HUDEP-2 (cell line): ENCODE measurements around the gene LRRK1.
"Not testable (repeated sequence)": the region's sequence is repeated elsewhere in the genome, so short reads cannot be mapped to it uniquely, and the experiment has no call there.

Experiments
- DNase-seq, 76 experiments: peaks; one replicate each; lab custom pipeline; 2025; ENCODE audit not compliant: unreplicated experiment in 76 of 76; lab: John Stamatoyannopoulos, UW

The LRRK1 gene

DNA sequence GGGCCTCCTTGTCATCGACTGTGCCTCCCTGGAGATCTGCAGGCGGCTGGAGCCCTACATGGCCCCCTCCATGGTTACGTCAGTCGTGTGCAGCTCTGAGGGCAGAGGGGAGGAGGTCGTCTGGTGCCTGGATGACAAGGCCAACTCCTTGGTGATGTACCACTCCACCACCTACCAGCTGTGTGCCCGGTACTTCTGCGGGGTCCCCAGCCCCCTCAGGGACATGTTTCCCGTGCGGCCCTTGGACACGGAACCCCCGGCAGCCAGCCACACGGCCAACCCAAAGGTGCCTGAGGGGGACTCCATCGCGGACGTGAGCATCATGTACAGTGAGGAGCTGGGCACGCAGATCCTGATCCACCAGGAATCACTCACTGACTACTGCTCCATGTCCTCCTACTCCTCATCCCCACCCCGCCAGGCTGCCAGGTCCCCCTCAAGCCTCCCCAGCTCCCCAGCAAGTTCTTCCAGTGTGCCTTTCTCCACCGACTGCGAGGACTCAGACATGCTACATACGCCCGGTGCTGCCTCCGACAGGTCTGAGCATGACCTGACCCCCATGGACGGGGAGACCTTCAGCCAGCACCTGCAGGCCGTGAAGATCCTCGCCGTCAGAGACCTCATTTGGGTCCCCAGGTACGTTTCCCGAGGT is 146.5 kb downstream of the LRRK1 start:
- no peak for DNase-seq

DNA sequence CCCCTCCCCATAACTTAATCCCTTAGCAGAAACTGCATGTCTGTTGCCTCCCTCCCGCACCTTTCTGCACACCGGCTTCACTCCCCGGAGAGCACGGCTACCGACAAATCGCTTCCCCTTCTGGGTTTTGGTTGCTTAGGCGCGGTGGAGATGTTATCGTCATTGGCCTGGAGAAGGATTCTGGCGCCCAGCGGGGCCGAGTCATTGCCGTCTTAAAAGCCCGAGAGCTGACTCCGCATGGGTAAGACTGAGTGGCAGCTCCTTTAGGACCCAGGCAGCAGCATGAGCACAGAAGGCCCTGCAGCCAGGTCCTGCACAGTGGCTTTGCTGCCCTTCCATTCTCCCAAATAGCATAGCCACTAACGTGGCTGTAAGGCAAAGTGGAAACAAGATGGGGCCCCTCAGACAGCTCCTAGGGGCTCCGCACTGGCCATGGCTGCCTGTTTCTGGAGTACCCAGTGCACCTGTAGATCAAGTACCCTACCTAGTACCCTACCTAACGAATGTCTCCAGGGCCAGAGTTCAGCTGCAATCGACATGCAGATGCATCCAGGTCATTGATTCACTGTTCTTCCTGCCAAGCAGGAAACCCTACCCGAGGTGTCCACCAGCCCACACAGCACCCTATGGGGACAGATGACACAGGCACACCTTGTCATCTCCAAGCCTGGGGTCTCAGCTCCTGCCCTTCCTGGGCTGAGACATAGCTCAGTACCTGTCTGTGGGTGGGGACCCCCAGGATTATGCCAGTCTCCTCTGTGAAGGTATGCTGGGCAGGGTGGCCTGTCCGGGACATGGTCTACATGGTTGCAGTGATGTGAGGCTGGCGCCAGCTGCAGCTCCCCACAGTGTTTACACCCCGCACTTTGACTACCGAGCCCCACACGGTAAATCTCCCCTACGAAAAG is 147.6 kb downstream of the LRRK1 start:
- DNase-seq: no peak

DNA sequence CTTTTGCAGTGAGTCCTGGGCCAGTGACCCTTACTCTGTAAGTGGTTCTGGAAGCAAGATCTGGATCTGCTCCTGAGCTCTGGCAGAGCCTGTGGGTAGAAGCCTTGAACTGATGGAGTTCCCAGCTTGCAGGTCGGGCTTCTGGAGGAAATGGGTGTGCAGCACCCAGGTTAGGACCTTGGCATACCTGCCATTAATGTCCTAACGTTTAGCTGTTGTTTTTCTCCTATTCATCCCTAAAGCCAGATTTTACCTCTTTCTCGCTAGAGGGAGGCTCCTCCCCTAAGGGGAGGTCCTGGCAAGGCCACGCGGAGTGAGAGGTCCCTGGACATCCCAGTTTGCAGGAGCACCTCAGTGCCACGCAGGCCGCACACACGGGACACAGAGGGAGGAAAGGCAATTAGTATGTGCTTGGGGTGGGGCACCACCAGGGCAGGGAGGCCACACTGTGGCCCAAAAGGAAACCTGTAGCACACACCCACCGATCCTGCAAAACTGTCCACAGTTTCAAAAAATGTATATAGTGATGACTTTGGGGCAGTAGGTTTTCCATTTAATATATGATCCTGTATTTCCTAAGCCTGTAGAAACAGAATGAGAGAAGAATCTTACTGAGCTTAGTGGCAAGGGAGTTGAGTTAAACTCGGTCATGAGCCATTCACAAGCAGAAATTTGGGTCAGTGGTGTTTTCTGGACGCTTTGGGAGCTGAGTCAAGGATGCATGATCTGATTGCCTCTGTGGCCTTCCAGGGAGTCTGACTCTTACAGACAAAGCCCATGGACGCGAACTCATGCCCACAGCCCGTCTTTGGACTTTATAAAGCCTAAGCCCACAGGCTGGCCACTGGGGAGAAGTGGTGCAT is 148.7 kb downstream of the LRRK1 start:
- no peak for DNase-seq

DNA sequence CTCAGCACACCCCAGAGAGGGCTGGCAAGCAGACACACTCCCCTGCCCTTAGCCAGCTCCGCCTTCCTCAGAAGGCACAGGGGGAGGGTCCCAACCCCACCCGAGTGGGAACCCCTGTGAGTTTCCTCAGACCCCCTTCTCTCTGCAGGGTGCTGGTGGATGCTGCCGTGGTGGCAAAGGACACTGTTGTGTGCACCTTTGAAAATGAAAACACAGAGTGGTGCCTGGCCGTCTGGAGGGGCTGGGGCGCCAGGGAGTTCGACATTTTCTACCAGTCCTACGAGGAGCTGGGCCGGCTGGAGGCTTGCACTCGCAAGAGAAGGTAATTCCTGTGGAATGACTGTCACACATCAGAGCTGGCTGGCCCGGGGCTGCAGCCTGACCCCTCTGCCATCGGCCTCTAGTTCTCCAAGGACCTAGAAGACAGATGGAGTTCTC is 149.4 kb downstream of the LRRK1 start:
- no peak for DNase-seq

DNA sequence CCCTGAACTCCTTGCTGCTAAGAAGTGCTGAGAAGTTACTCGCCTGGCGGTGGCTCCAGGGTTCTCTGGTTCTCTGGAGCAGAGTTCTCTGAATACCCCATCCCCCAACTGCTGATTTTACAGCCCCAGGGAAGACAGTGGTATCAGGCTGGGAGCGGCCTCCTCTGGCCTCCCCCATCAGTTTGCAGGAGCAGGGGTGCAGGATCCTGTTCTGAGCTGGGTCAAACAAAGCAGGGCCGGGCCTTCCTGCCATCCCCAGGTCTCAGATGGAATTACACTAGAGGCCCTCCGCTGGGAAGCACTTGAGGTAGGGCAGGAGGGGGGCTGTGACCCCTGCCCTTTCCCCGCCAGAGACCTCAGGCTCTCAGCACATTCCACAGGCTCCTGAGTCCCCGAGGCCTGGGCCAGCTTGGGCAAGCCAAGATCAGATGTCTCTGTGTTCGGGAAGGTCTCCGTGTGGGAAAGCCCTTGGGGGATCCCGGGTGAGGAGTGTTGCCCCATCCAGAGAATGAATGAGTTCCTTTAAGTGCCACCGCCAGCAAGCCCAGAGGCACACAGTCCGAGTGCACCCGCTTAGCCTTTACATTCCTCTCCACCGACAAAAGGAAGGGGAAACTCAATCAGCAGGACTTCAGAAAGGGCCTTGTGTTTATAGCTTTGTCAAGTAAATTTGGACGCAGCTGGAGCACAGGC is 149.9 kb downstream of the LRRK1 start:
- DNase-seq: no peak

DNA sequence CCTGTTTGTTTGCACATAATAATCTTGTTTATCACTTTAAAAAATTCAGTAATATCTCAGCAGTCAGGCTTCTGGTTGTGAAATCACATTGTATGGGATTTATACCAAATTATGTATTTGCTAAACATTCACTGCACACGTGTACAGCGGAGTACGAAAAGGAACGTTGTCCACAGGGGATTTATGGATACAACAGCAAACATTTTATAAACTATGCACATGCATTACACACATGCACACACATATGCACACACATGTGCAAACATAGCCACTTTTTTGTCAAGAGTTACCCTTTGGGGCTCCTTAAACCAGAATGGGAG is 150.5 kb downstream of the LRRK1 start:
- DNase-seq: no peak

DNA sequence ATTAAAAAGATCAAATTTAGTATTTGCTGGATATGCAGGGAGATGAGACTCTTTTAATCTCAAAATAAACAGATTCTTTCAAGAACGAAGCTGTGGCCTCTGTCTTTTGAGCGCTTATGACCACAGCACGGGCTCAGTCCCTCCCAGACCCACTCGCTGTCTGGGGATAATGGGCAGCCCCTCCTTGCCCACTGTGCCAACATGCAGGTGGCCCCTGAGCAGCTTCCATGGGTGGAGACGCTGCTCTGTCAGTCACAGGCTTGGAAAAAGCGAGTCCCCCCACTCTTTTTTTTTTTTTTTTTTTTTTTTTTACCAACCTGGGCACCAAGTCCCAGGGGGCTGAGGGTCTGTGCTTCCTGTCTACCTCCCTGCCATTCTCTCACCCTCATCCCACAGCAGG is 150.9 kb downstream of the LRRK1 start:
- no peak for DNase-seq

DNA sequence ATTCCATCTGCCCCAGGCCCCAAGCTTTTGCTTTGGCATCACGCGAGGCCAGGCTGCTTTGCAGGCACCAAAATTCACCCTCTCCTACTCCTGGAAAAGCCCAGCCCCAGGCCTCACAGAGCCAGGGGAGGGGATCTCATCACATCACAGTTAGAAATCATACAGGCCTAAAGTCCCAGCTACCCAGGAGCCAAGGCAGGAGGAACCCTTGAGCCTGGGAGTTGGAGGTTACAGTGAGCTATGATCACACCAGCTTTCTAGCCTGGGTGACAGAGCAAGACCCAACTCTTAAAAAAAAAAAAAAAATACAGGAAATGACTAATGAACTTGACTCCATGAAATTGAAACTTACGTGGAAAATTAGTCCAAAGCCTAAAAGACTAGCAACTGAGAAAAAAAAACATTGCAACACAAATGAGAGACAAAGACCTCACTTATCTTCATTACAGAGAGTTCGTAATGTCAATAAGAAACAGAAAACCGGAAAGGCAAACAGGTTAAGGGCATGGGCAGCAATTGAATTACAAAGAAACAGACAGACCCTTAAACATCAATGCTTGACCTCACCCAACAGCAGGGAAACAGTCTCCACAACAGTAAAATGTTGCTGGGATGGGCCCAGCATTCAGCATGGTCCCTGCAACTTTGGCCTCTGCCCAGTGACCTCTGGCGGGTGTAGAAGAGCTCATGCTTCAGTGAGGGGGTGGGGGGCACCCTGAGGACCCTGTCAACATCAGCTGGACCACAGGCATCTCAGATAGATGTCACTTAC is 151.5 kb downstream of the LRRK1 start:
- no peak for DNase-seq

DNA sequence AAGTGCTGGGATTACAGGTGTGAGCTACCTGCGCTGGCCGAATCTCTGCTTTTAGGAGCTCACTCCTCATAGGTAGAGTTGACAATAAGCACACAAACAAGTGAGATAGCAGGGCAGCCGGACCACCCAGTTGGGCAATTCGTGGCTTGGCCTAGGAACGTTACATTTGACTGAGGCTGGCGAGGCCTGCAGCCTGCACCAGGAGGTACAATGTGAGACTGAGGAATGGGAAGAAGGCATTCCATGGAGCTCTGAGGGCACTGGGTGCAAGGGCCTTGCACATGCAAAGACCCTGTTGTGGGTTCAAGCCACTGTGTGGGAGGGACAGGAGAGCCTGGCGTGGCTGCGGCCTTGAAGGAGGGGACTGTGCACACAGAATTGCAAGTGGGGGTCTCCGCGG is 152.5 kb downstream of the LRRK1 start:
- no peak for DNase-seq

DNA sequence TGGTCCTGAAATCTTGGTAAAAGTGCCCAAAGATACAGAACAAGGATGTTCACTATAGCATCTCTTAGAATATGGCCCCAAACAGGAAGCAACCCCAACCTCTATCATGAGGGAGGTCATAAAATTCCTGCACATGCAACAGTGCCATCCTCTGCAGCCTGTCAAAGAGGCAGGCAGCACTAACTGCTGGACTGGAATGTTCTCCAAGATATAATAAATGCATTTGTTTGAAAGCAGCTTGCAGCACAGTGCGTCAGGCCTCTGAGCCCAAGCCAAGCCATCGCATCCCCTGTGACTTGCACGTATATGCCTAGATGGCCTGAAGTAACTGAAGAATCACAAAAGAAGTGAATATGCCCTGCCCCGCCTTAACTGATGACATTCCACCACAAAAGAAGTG is 153.1 kb downstream of the LRRK1 start:
- not testable (repeated sequence) for DNase-seq

DNA sequence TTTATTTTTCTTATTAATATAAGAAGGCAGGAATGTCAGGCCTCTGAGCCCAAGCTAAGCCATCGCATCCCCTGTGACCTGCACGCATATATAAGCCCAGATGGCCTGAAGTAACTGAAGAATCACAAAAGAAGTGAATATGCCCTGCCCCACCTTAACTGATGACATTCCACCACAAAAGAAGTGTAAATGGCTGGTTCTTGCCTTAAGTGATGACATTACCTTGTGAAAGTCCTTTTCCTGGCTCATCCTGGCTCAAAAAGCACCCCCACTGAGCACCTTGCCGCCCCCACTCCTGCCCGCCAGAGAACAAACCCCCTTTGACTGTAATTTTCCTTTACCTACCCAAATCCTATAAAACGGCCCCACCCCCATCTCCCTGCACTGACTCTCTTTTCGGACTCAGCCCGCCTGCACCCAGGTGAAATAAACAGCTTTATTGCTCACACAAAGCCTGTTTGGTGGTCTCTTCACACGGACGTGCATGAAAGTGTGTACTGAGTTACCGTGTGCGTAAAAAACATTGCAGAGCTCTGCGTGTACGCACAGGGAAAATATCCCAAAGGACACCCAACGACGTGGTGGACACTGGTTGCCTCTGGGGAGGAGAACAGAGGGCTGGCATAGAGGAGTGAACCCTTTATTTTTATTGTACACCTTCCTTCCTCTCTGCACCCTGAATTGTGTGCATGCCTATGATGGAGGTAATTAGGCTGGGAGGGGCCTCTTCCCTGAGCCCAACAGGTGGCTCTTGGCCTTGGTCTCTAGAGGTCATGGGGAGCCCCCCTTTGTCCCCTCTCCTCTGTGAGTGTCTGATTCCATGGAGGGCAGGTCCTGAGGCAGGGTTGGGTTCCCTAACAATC is 158.9 kb downstream of the LRRK1 start:
- DNase-seq: not testable (repeated sequence)

DNA sequence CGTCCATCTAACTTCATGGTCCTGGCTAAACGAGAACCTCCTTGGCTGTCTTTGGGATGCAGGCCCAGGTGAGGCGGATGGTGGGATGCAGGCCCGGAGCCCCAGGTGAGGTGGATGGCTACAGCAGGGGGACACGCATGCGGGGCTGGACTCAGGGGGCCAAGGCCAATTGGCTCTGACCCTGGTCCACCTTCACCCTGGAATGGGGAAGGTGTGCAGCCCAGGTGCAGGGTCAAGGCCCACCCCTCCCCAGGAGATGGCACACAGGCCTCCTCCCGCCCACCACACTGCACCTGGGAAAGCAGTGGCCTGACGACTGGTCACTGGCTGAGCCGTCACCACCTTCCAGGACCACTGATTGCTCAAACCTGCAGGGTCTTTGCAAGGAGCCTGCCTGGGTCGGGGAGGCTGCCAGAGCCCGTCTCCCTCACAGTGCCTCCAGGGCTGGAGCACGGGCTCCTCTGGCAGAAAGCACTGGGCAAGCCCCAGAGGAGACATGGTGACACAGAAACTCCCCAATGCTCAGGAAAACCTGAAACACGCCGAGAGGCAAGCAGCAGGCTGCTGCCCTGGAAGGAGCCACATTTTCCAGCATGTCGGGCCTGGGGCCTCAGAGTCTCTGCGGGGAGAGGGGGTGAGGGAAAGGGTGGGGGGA is 159.6 kb downstream of the LRRK1 start:
- DNase-seq: no peak

DNA sequence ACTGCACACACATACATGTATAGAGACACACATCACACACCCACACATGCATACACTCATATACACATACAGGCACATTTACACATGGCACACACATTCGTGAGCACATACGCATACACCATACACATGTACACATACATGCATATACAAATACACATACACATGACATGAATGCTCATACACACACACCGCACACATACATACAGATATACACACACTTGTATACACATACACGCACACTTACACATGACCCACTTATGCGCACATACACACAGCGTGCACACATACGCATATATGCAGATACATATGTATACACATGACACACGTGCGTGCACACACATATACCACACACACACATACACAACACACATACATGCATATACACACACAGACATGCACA is 162.7 kb downstream of the LRRK1 start:
- DNase-seq: no peak

DNA sequence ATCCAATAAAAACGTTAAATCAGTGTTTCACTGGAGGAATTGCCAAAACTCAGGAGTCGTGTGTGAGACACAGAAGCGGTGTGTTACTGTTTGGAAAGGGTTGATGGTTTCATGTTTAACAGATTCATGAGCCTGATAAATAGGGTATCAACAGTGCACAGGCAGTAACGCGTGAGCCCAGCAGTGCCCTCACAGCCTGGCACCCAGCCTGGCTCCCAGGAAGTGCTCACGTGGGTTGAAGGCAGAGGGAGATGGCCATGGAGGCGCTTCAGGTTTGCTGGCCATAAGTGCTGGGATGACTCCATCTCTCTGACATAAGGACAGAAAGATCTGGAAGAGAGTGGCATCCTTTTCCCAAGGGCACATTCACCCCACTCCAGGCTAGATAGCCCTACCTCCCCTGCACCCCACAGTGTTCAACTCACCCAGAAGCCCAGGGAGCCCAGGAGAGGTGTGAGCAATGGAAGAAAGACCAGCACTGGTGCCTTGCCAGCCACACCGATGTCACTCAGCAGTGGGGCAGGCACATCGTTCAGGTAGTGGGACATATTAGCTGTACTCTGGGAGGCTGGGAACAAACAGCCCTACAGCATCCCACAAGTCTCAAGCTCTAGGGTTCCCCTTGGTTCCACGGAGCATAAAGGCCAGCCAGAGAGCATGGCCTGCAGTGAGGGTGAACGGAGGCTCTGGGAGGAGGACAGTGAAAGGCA is 164.3 kb downstream of the LRRK1 start:
- DNase-seq: peak in 11 of 76 experiments; percentile 3 to 53 (median 21)

DNA sequence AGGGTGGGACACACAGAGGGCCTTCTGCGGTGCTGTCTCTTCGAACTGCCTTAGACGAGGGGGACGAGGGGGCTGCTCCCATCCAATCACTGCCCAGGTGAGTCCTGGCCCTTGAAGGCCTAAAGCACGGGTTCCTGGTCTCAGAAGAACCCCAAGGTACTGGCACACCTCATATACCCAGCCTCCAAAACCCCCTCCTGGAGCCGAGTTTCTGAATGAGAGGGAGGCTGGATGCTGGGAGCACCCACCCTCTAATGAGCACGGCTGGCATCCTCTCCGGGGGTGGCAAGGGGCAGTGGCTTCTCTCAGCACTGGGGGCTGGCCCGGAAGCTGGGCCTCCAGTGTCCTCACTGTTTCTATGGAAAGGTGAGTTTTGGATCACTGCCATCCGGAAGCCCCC is 165.6 kb downstream of the LRRK1 start:
- DNase-seq: no peak

DNA sequence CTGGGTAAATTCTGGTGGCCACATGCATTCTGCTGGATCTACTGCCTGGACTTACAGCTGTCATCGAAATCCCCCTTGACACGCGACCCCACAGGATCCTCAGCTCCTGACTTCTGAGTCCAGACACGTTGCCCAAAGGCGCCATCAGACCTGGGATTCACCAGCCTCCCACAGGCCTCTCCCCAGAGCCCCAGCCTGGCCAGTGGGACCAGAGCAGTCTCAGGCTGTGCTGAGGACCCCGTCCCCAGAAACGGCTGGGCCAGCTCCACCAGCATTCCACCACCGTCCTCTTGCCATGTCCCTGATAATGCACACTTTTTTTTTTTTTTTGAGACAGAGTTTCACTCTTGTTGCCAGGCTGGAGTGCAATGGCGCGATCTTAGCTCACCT is 166.1 kb downstream of the LRRK1 start:
- DNase-seq: no peak

DNA sequence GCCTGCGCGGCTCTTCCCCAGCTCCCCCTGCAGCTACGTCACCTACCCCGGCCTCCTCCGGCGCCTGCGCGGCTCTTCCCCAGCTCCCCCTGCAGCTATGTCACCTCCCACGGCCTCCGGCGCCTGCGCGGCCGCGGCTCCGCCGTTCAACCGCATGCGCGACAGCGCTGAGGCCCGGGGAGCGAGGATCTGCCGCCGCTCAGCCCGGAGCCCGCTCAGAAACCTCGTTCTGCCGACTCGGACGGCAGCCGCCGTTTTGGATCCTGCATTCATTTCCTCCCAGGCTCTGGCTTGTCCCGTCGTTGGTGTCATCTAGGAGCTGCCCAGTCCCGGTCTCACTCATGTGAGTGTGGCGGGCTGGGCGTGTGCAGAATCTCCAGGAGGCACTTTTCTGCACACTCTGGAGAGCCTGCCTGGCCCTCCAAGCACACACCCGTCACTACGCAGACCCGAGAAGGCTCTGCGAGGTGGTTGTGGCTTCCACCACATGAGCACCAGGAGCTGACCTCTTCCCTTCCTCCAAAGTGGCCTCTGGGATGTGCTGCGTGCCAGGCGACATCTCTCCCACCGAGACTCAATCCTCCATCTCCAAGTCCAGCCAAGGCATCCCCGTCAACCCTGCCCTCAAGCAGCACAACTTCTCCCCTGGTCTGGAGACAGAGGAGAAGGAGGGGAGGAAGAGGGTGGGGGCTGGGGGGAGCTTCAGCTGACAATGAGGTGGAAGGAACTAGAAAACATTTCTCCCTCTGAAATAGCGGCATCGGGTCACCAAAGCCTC is 167.4 kb downstream of the LRRK1 start:
- DNase-seq: no peak
